ENCODE measurements around the gene HGFAC.

Gene HGFAC

GRCh38 chr4:3496021-3496420 lies 54.3 kb downstream of the HGFAC start:
- TF ChIP-seq REST (IDR thresholded peaks at IDR 0.05; ENCODE audit: low read depth) (no peak), EP300 (IDR thresholded peaks at IDR 0.05; ENCODE audit: borderline replicate concordance) (no peak), TCF12 (IDR thresholded peaks at IDR 0.05; ENCODE audit: low read depth) (no peak), TEAD4 (IDR thresholded peaks at IDR 0.05) (no peak), MAX (IDR thresholded peaks at IDR 0.05) (no peak)

DNA sequence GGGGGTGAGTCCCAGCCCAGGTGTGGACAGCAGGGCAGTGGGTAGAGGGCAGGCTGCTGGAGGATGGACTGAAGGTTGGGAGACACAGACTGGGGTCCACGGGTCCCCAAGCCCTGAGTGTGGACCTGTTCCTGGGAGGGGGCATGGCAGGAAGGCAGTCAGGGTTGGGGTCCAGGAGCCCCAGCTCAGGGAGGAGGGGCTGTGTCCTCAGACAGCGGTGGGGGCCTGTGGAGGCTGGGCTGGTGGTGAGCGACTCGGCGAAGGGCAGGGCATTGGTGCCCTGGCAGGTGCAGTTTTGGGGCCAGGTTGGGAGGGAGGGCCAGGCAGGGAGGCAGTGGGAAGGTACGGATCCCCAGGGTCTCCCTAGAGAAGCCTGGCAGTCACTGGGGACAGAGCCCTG lies 55.3 kb downstream of the HGFAC start:
- no peak for TF ChIP-seq NFIC (IDR thresholded peaks at IDR 0.05)
- no peak for TF ChIP-seq REST (IDR thresholded peaks at IDR 0.05; ENCODE audit: low read depth)
- TF ChIP-seq ZBTB7A (IDR thresholded peaks at IDR 0.05; ENCODE audit: low read depth) = no peak; the same call in 1 of the 2 replicates
- TF ChIP-seq TCF12 (IDR thresholded peaks at IDR 0.05; ENCODE audit: low read depth) = no peak
- TF ChIP-seq RAD21 (IDR thresholded peaks at IDR 0.05; ENCODE audit: low read depth) = no peak
- no peak for TF ChIP-seq TAF1 (IDR thresholded peaks at IDR 0.05; ENCODE audit: low read depth)
- no peak for TF ChIP-seq CEBPB (IDR thresholded peaks at IDR 0.05)
- TF ChIP-seq, protein P1, sequence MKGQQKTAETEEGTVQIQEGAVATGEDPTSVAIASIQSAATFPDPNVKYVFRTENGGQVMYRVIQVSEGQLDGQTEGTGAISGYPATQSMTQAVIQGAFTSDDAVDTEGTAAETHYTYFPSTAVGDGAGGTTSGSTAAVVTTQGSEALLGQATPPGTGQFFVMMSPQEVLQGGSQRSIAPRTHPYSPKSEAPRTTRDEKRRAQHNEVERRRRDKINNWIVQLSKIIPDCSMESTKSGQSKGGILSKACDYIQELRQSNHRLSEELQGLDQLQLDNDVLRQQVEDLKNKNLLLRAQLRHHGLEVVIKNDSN (IDR thresholded peaks at IDR 0.05) = no peak
- no peak for TF ChIP-seq FOXM1 (IDR thresholded peaks at IDR 0.05; ENCODE audit: borderline replicate concordance, low read depth)
- TF ChIP-seq EP300 (IDR thresholded peaks at IDR 0.05; ENCODE audit: borderline replicate concordance) = no peak
- no peak for TF ChIP-seq CREB1 (IDR thresholded peaks at IDR 0.05; ENCODE audit: low read depth)
- no peak for TF ChIP-seq EGR1 (IDR thresholded peaks at IDR 0.05)
- no peak for TF ChIP-seq TEAD4 (IDR thresholded peaks at IDR 0.05)
- TF ChIP-seq YY1 (IDR thresholded peaks at IDR 0.05; ENCODE audit: low read depth) = no peak
- no peak for TF ChIP-seq MAX (IDR thresholded peaks at IDR 0.05)

- TF ChIP-seq CREB1 (IDR thresholded peaks at IDR 0.05; ENCODE audit: low read depth) (no peak), YY1 (IDR thresholded peaks at IDR 0.05; ENCODE audit: low read depth) (no peak), CEBPB (IDR thresholded peaks at IDR 0.05) (no peak), NFIC (IDR thresholded peaks at IDR 0.05) (no peak), REST (IDR thresholded peaks at IDR 0.05; ENCODE audit: low read depth) (no peak), RAD21 (IDR thresholded peaks at IDR 0.05; ENCODE audit: low read depth) (no peak), TEAD4 (IDR thresholded peaks at IDR 0.05) (no peak)
Observed at GRCh38 chr4:3497523-3498389, 56.0 kb downstream of the HGFAC start.

DNA sequence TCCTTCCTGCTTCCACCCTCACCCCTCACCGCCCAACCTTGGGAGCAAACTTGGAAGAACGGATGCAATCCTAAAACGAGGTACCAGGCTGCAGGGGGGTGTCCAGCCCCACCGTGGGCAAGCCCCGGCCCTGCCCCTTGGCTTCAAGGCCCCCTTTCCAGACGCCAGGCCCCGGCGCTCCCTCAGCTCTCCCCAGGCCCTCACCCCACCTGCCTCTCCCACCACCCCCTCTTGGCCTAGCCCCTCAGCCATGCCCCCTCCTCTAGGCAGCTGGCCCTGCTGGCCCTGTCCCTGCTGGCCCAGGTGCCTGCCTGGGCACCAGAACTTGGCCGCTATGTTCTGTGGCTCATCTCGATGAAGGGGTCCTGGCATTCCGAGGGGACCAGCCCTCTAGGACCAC lies 56.6 kb downstream of the HGFAC start:
- TF ChIP-seq CREB1 (IDR thresholded peaks at IDR 0.05; ENCODE audit: low read depth) (no peak), EP300 (IDR thresholded peaks at IDR 0.05; ENCODE audit: borderline replicate concordance) (no peak), MAX (IDR thresholded peaks at IDR 0.05) (no peak), TCF12 (IDR thresholded peaks at IDR 0.05; ENCODE audit: low read depth) (no peak), REST (IDR thresholded peaks at IDR 0.05; ENCODE audit: low read depth) (no peak), CEBPB (IDR thresholded peaks at IDR 0.05) (no peak), EGR1 (IDR thresholded peaks at IDR 0.05) (no peak), RAD21 (IDR thresholded peaks at IDR 0.05; ENCODE audit: low read depth) (no peak), TAF1 (IDR thresholded peaks at IDR 0.05; ENCODE audit: low read depth) (no peak), ZBTB7A (IDR thresholded peaks at IDR 0.05; ENCODE audit: low read depth) (no peak)
- TF ChIP-seq, protein P1 (IDR thresholded peaks at IDR 0.05) = no peak
